HCT116 (cell line): ENCODE results near the gene KRTAP13-2. TPM values are rescaled to one million over a fixed set of nuclear protein-coding genes. Genes with fewer than 3 reads are reported as not detected.

Experiments used
- ATAC-seq: fragments of 200-7000 bp; cut with Tn5 transposase; 2 replicates; pipeline ENCODE4 v1.9.1; 2020; ENCODE audit warnings: mild to moderate bottlenecking, moderate library complexity
- Bru-seq: library from RNA; stranded (reverse); fragments of 400-500 nt; gene quantifications from one replicate; lab custom pipeline; 2021; lab: Mats Ljungman, UMichigan
- BruChase-seq, 2 experiments: library from RNA; stranded (reverse); fragments of 400-500 nt; gene quantifications; one replicate each; lab custom pipeline; 2021; lab: Mats Ljungman, UMichigan
- BruUV-seq: library from RNA; stranded (reverse); fragments of 400-500 nt; replicated peaks from 2 replicates; lab custom pipeline; 2021; lab: Mats Ljungman, UMichigan
- CTCF ChIA-PET: fragments of 300-600 bp; sonication (Branson Sonifier 250); formaldehyde crosslinking; loops from one replicate; lab custom pipeline; 2021; ENCODE audit warnings: antibody characterized with exemption; lab: Charles Lee
- POLR2A ChIA-PET: fragments of 300-600, 350-600 bp; sonication (Branson Sonifier 250); formaldehyde crosslinking; loops from one replicate; lab custom pipeline; 2021; ENCODE audit warnings: antibody characterized with exemption; lab: Charles Lee
- RAD21 ChIA-PET, 2 experiments: fragments of 300-600 bp; sonication (Branson Sonifier 250); formaldehyde crosslinking; loops; one replicate each; lab custom pipeline; 2023; ENCODE audit warnings: low total read pairs in 2 of 2; ENCODE audit not compliant: uncharacterized antibody in 2 of 2, unreplicated experiment in 2 of 2, low non-redundant PET in 1 of 2; lab: Charles Lee
- DNase-seq: peaks from one replicate; pipeline ENCODE4 v3.0.0-alpha.2; 2010; ENCODE audit warnings: low read depth, low spot score
- H2AFZ ChIP-seq: fragments of 200-600 bp; shearing (Covaris generic), sonication (generic); 2 replicates; pipeline ENCODE4 v1.6.1; 2017; ENCODE audit warnings: low read depth, mixed run types, mixed read lengths, antibody characterized with exemption, low read length; ENCODE audit not compliant: poor library complexity, severe bottlenecking
- H3K27ac ChIP-seq: 2 replicates; pipeline ENCODE4 v1.5.1; 2012; ENCODE audit warnings: low read depth, low read length
- H3K27me3 ChIP-seq: fragments of 200-600 bp; sonication (generic); 2 replicates; pipeline ENCODE4 v1.6.1; 2016; ENCODE audit warnings: mixed run types, low read length, mixed read lengths; ENCODE audit not compliant: insufficient read depth
- H3K36me3 ChIP-seq, 2 experiments: fragments of 200-500 bp in 1 of 2; fragments of 200-600 bp in 1 of 2; sonication (Bioruptor generic) in 1 of 2; sonication (generic) in 1 of 2; 2 replicates each; pipeline versions ENCODE4 v1.5.1 to v1.6.1; 2014 to 2016; ENCODE audit warnings: low read length in 2 of 2, inconsistent platforms in 1 of 2, mixed read lengths in 1 of 2, mixed run types in 1 of 2; ENCODE audit not compliant: insufficient read depth in 2 of 2, control insufficient read depth in 1 of 2
- H3K4me1 ChIP-seq, 2 experiments: fragments of 200-600 bp in 1 of 2; sonication (generic) in 1 of 2; 2 replicates each; pipeline versions ENCODE4 v1.5.1 to v1.6.1; 2012 to 2017; ENCODE audit warnings: low read length in 2 of 2, inconsistent platforms in 1 of 2, mild to moderate bottlenecking in 1 of 2, mixed read lengths in 1 of 2, mixed run types in 1 of 2, moderate library complexity in 1 of 2; ENCODE audit not compliant: insufficient read depth in 2 of 2, control insufficient read depth in 1 of 2
- H3K4me2 ChIP-seq: fragments of 200-600 bp; sonication (generic); 2 replicates; pipeline ENCODE4 v1.6.1; 2017; ENCODE audit warnings: mixed run types, low read length, mixed read lengths
- H3K4me3 ChIP-seq, 2 experiments: fragments of 200-600 bp in 1 of 2; sonication (generic) in 1 of 2; replicated peaks in 1 of 2; 2 replicates each; pipeline ENCODE4 v1.5.1; 2011 to 2016; ENCODE audit warnings: low read length in 2 of 2, control low read depth in 1 of 2, low read depth in 1 of 2, mild to moderate bottlenecking in 1 of 2, mixed read lengths in 1 of 2, mixed run types in 1 of 2
- H3K79me2 ChIP-seq: fragments of 200-600 bp; sonication (generic); 2 replicates; pipeline ENCODE4 v1.6.1; 2017; ENCODE audit warnings: mild to moderate bottlenecking, mixed run types, low read length, moderate library complexity, mixed read lengths; ENCODE audit not compliant: insufficient read depth
- H3K9ac ChIP-seq: fragments of 200-600 bp; sonication (generic); 2 replicates; pipeline ENCODE4 v1.6.1; 2016; ENCODE audit warnings: low read length, mixed read lengths
- H3K9me2 ChIP-seq: fragments of 200-600 bp; sonication (generic), shearing (Covaris generic); 2 replicates; pipeline ENCODE4 v1.6.1; 2017; ENCODE audit warnings: mixed run types, mild to moderate bottlenecking, moderate library complexity; ENCODE audit not compliant: insufficient read depth
- H3K9me3 ChIP-seq, 2 experiments: fragments of 200-500 bp in 1 of 2; fragments of 200-600 bp in 1 of 2; sonication (Bioruptor generic) in 1 of 2; sonication (generic) in 1 of 2; 2 replicates each; pipeline ENCODE4 v1.6.1; 2014 to 2017; ENCODE audit warnings: low read length in 2 of 2, mixed read lengths in 2 of 2, inconsistent platforms in 1 of 2, low read depth in 1 of 2, mild to moderate bottlenecking in 1 of 2, mixed run types in 1 of 2, moderate library complexity in 1 of 2; ENCODE audit not compliant: control insufficient read depth in 1 of 2, insufficient read depth in 1 of 2
- H4K20me1 ChIP-seq: fragments of 200-600 bp; sonication (generic), shearing (Covaris generic); 2 replicates; pipeline ENCODE4 v1.6.1; 2017; ENCODE audit warnings: mixed run types, mild to moderate bottlenecking, moderate library complexity; ENCODE audit not compliant: insufficient read depth
- ATF3 ChIP-seq: IDR thresholded peaks from 2 replicates; pipeline ENCODE4 v1.6.1; 2012
- CBX3 ChIP-seq: IDR thresholded peaks from 2 replicates; pipeline ENCODE4 v1.6.1; 2012; ENCODE audit warnings: low read depth
- EZH2phosphoT487 ChIP-seq: fragments of 200-600 bp; IDR thresholded peaks from 2 replicates; pipeline ENCODE4 v1.6.1; 2018; ENCODE audit warnings: antibody characterized with exemption, borderline replicate concordance
- POLR2A ChIP-seq: IDR thresholded peaks from 2 replicates; pipeline ENCODE4 v1.7.0; 2011; ENCODE audit warnings: borderline replicate concordance; ENCODE audit not compliant: insufficient read depth, insufficient read length; ENCODE audit errors: extremely low read depth
- RAD21 ChIP-seq: IDR thresholded peaks from 2 replicates; pipeline ENCODE4 v1.6.1; 2012; ENCODE audit warnings: low read depth, mild to moderate bottlenecking
- SP1 ChIP-seq: IDR thresholded peaks from 2 replicates; pipeline ENCODE4 v1.6.1; 2012; ENCODE audit warnings: low read depth
- ZBTB33 ChIP-seq: IDR thresholded peaks from 2 replicates; pipeline ENCODE4 v1.6.1; 2011; ENCODE audit warnings: mild to moderate bottlenecking, low read length, moderate library complexity; ENCODE audit not compliant: insufficient replicate concordance; ENCODE audit errors: extremely low read depth
- ZFX ChIP-seq: fragments of 450-650 bp; IDR thresholded peaks from 2 replicates; pipeline ENCODE4 v1.6.1; 2017
- intact Hi-C: fragments of 100-400 bp; cut with micrococcal nuclease; formaldehyde crosslinking; loops from 2 replicates; pipeline ENCODE4 v1.10.0; 2022
- long read RNA-seq: library from polyadenylated mRNA; unstranded; transcript quantifications from one replicate; pipeline ENCODE4 v2.0.0, GENCODE V29; 2021; ENCODE audit not compliant: unreplicated experiment
- polyA plus RNA-seq: library from polyadenylated mRNA; unstranded; fragments of >200 nt; gene quantifications from 2 replicates; pipeline ENCODE4 v1.2.1, GENCODE V29; 2012; ENCODE audit warnings: missing spikeins
- total RNA-seq: library from RNA; stranded (reverse); gene quantifications from one replicate; pipeline ENCODE4 v1.2.1, GENCODE V29; 2021; ENCODE audit not compliant: unreplicated experiment

KRTAP13-2 gene
- total RNA-seq (not detected), Bru-seq, nascent RNA (not detected), BruChase-seq, experiment 1, labeled RNA remaining after a 6-hour chase (not detected), BruChase-seq, experiment 2, labeled RNA remaining after a 2-hour chase (not detected)
- polyA plus RNA-seq: not detected in 2 replicates
- long read RNA-seq: 0 reads

GRCh38 chr21:30372139-30372770 is at the start of gene KRTAP13-2:
Gene KRTAP13-2, minus strand, starts transcription at chr21:30372271. Its CDS starts 58 bp downstream, at chr21:30372213.
- peaks cover 9 to 14% of the 10 kb centered on the region in 2 experiments; a peak in 3 of 4 replicates for H3K9me3 ChIP-seq
- ChIA-PET CTCF (no interaction called here), RAD21 (no interaction called here), POLR2A (no interaction called here)
- ATAC-seq (no peak), DNase-seq (no peak)
- no peaks in the 10 kb centered on the region for H3K36me3 ChIP-seq
- H3K79me2 ChIP-seq: no peaks in the 10 kb centered on the region
- no peaks in the 10 kb centered on the region for H3K27me3 ChIP-seq
- intact Hi-C loops: no loop called here
- H4K20me1 ChIP-seq: no peaks in the 10 kb centered on the region
- no peak within 1 kb of the TSS for H3K4me2 ChIP-seq
- H3K27ac ChIP-seq: no peak within 1 kb of the TSS
- BruUV-seq: no TSS peak
- H3K4me1 ChIP-seq: no peaks in the 10 kb centered on the region
- H2AFZ ChIP-seq: no peak within 1 kb of the TSS
- TF ChIP-seq RAD21: no peak
- TF ChIP-seq POLR2A: no peak
- TF ChIP-seq ZBTB33: no peak
- TF ChIP-seq ZFX: no peak
- no peak for TF ChIP-seq CBX3
- H3K9ac ChIP-seq: no peak within 1 kb of the TSS
- no peaks in the 10 kb centered on the region for H3K9me2 ChIP-seq
- no peak within 1 kb of the TSS for H3K4me3 ChIP-seq

GRCh38 chr21:30415993-30416392 is 43.9 kb upstream of the KRTAP13-2 start:
- BruUV-seq: no TSS peak
- peaks cover 6 to 14% of the 10 kb centered on the region in 2 experiments; a peak in 2 of 4 replicates for H3K9me3 ChIP-seq
- no peak overlapping the region for H3K9ac ChIP-seq
- H2AFZ ChIP-seq: no peak overlapping the region
- ATAC-seq: no peak
- no peaks in the 10 kb centered on the region for H3K9me2 ChIP-seq
- ChIA-PET CTCF (no interaction called here), POLR2A (no interaction called here), RAD21 (no interaction called here)
- intact Hi-C loops: no loop called here
- H3K4me2 ChIP-seq: no peak overlapping the region
- H3K36me3 ChIP-seq: no peaks in the 10 kb centered on the region
- H3K27ac ChIP-seq: no peak overlapping the region
- H3K4me3 ChIP-seq: no peak overlapping the region
- no peak for TF ChIP-seq ATF3
- no peak for TF ChIP-seq ZBTB33
- TF ChIP-seq SP1: no peak
- TF ChIP-seq POLR2A: no peak
- no peak for TF ChIP-seq EZH2phosphoT487
- TF ChIP-seq RAD21: no peak
- no peaks in the 10 kb centered on the region for H4K20me1 ChIP-seq
- no peaks in the 10 kb centered on the region for H3K27me3 ChIP-seq
- no peaks in the 10 kb centered on the region for H3K4me1 ChIP-seq
- no peak for DNase-seq
- no peaks in the 10 kb centered on the region for H3K79me2 ChIP-seq
